ENCODE results near the gene RHCG.

Gene RHCG

GRCh38 chr15:89451846-89452245 is 44.5 kb downstream of the RHCG start:
- Histone ChIP-seq H3K9me3 (ENCODE audit: low read length) (no peaks in the 10 kb centered on the region), H3K9ac (ENCODE audit: low read length) (no peak overlapping the region), H3K36me3 (ENCODE audit: insufficient read depth, low read length) (no peaks in the 10 kb centered on the region), H3K4me1 (ENCODE audit: insufficient read depth, low read length) (no peaks in the 10 kb centered on the region), H3K4me3 (ENCODE audit: low read depth in 1 of 2, low read length in 2 of 2) (no peak overlapping the region), H3K27ac (ENCODE audit: low read depth, low read length) (no peak overlapping the region), H3K27me3 (ENCODE audit: control insufficient read depth in 1 of 2, insufficient read depth in 2 of 2, low read length in 2 of 2) (peaks cover 5 to 9% of the 10 kb centered on the region in 2 donors)

- Histone ChIP-seq H3K27me3 (ENCODE audit: control insufficient read depth in 1 of 2, insufficient read depth in 2 of 2, low read length in 2 of 2) (peaks cover 5 to 9% of the 10 kb centered on the region in 2 donors), H3K4me3 (ENCODE audit: low read depth in 1 of 2, low read length in 2 of 2) (no peak overlapping the region), H3K9ac (ENCODE audit: low read length) (no peak overlapping the region), H3K27ac (ENCODE audit: low read depth, low read length) (no peak overlapping the region), H3K36me3 (ENCODE audit: insufficient read depth, low read length) (no peaks in the 10 kb centered on the region), H3K9me3 (ENCODE audit: low read length) (no peaks in the 10 kb centered on the region), H3K4me1 (ENCODE audit: insufficient read depth, low read length) (no peaks in the 10 kb centered on the region)
These were observed 46.0 kb downstream of the RHCG start for GRCh38 chr15:89450076-89451006.

GRCh38 chr15:89448825-89449224 is 47.6 kb downstream of the RHCG start:
- Histone ChIP-seq H3K36me3 (ENCODE audit: insufficient read depth, low read length) (no peaks in the 10 kb centered on the region), H3K4me1 (ENCODE audit: insufficient read depth, low read length) (no peaks in the 10 kb centered on the region), H3K27me3 (ENCODE audit: control insufficient read depth in 1 of 2, insufficient read depth in 2 of 2, low read length in 2 of 2) (peaks cover 5 to 9% of the 10 kb centered on the region in 2 donors), H3K9ac (ENCODE audit: low read length) (no peak overlapping the region), H3K4me3 (ENCODE audit: low read depth in 1 of 2, low read length in 2 of 2) (no peak overlapping the region), H3K9me3 (ENCODE audit: low read length) (no peaks in the 10 kb centered on the region), H3K27ac (ENCODE audit: low read depth, low read length) (no peak overlapping the region)

- H3K27ac ChIP-seq (ENCODE audit: low read depth, low read length): no peak overlapping the region
- no peaks in the 10 kb centered on the region for H3K9me3 ChIP-seq (ENCODE audit: low read length)
- no peaks in the 10 kb centered on the region for H3K36me3 ChIP-seq (ENCODE audit: insufficient read depth, low read length)
- H3K9ac ChIP-seq (ENCODE audit: low read length): no peak overlapping the region
- no peaks in the 10 kb centered on the region for H3K4me1 ChIP-seq (ENCODE audit: insufficient read depth, low read length)
- H3K27me3 ChIP-seq (ENCODE audit: control insufficient read depth in 1 of 2, insufficient read depth in 2 of 2, low read length in 2 of 2): peaks cover 5% of the 10 kb centered on the region in 2 donors
- H3K4me3 ChIP-seq (ENCODE audit: low read depth in 1 of 2, low read length in 2 of 2): no peak overlapping the region
These were observed 48.7 kb downstream of the RHCG start for GRCh38 chr15:89447676-89448075.

- no peak overlapping the region for H3K27ac ChIP-seq (ENCODE audit: low read depth, low read length)
- no peaks in the 10 kb centered on the region for H3K4me1 ChIP-seq (ENCODE audit: insufficient read depth, low read length)
- H3K9ac ChIP-seq (ENCODE audit: low read length): no peak overlapping the region
- H3K4me3 ChIP-seq (ENCODE audit: low read depth in 1 of 2, low read length in 2 of 2): no peak overlapping the region
- H3K27me3 ChIP-seq (ENCODE audit: control insufficient read depth in 1 of 2, insufficient read depth in 2 of 2, low read length in 2 of 2): peaks cover 0 to 5% of the 10 kb centered on the region in 2 donors
- H3K36me3 ChIP-seq (ENCODE audit: insufficient read depth, low read length): no peaks in the 10 kb centered on the region
- H3K9me3 ChIP-seq (ENCODE audit: low read length): no peaks in the 10 kb centered on the region
These were observed 50.0 kb downstream of the RHCG start for GRCh38 chr15:89446255-89446891.

GRCh38 chr15:89445518-89445917 is 50.9 kb downstream of the RHCG start:
- Histone ChIP-seq H3K27me3 (ENCODE audit: control insufficient read depth in 1 of 2, insufficient read depth in 2 of 2, low read length in 2 of 2) (peaks cover 0 to 5% of the 10 kb centered on the region in 2 donors), H3K27ac (ENCODE audit: low read depth, low read length) (no peak overlapping the region), H3K9ac (ENCODE audit: low read length) (no peak overlapping the region), H3K9me3 (ENCODE audit: low read length) (no peaks in the 10 kb centered on the region), H3K36me3 (ENCODE audit: insufficient read depth, low read length) (no peaks in the 10 kb centered on the region), H3K4me3 (ENCODE audit: low read depth in 1 of 2, low read length in 2 of 2) (no peak overlapping the region), H3K4me1 (ENCODE audit: insufficient read depth, low read length) (no peaks in the 10 kb centered on the region)

- Histone ChIP-seq H3K27me3 (ENCODE audit: control insufficient read depth in 1 of 2, insufficient read depth in 2 of 2, low read length in 2 of 2) (peaks cover 0 to 4% of the 10 kb centered on the region in 2 donors), H3K4me3 (ENCODE audit: low read depth in 1 of 2, low read length in 2 of 2) (no peak overlapping the region), H3K36me3 (ENCODE audit: insufficient read depth, low read length) (no peaks in the 10 kb centered on the region), H3K27ac (ENCODE audit: low read depth, low read length) (no peak overlapping the region), H3K9ac (ENCODE audit: low read length) (no peak overlapping the region), H3K4me1 (ENCODE audit: insufficient read depth, low read length) (no peaks in the 10 kb centered on the region), H3K9me3 (ENCODE audit: low read length) (no peaks in the 10 kb centered on the region)
These were observed 51.9 kb downstream of the RHCG start for GRCh38 chr15:89444241-89445225.

- no peak overlapping the region for H3K9ac ChIP-seq (ENCODE audit: low read length)
- H3K9me3 ChIP-seq (ENCODE audit: low read length): no peaks in the 10 kb centered on the region
- no peaks in the 10 kb centered on the region for H3K36me3 ChIP-seq (ENCODE audit: insufficient read depth, low read length)
- no peak overlapping the region for H3K27ac ChIP-seq (ENCODE audit: low read depth, low read length)
- no peak overlapping the region for H3K4me3 ChIP-seq (ENCODE audit: low read depth in 1 of 2, low read length in 2 of 2)
- no peaks in the 10 kb centered on the region for H3K4me1 ChIP-seq (ENCODE audit: insufficient read depth, low read length)
- no peaks in the 10 kb centered on the region for H3K27me3 ChIP-seq (ENCODE audit: control insufficient read depth in 1 of 2, insufficient read depth in 2 of 2, low read length in 2 of 2)
These were observed 52.8 kb downstream of the RHCG start for GRCh38 chr15:89443581-89443980.

- Histone ChIP-seq H3K4me1 (ENCODE audit: insufficient read depth, low read length) (no peaks in the 10 kb centered on the region), H3K4me3 (ENCODE audit: low read depth in 1 of 2, low read length in 2 of 2) (no peak overlapping the region), H3K27me3 (ENCODE audit: control insufficient read depth in 1 of 2, insufficient read depth in 2 of 2, low read length in 2 of 2) (no peaks in the 10 kb centered on the region), H3K9me3 (ENCODE audit: low read length) (no peaks in the 10 kb centered on the region), H3K36me3 (ENCODE audit: insufficient read depth, low read length) (no peaks in the 10 kb centered on the region), H3K27ac (ENCODE audit: low read depth, low read length) (no peak overlapping the region), H3K9ac (ENCODE audit: low read length) (no peak overlapping the region)
These were observed 53.6 kb downstream of the RHCG start for GRCh38 chr15:89442671-89443307.

GRCh38 chr15:89442155-89442554 is 54.2 kb downstream of the RHCG start:
- Histone ChIP-seq H3K9ac (ENCODE audit: low read length) (no peak overlapping the region), H3K4me1 (ENCODE audit: insufficient read depth, low read length) (no peaks in the 10 kb centered on the region), H3K27me3 (ENCODE audit: control insufficient read depth in 1 of 2, insufficient read depth in 2 of 2, low read length in 2 of 2) (no peaks in the 10 kb centered on the region), H3K27ac (ENCODE audit: low read depth, low read length) (no peak overlapping the region), H3K9me3 (ENCODE audit: low read length) (no peaks in the 10 kb centered on the region), H3K4me3 (ENCODE audit: low read depth in 1 of 2, low read length in 2 of 2) (no peak overlapping the region), H3K36me3 (ENCODE audit: insufficient read depth, low read length) (no peaks in the 10 kb centered on the region)

Data from muscle layer of colon (tissue), 2 donors.